Heart left ventricle (tissue), 16 donors: Measurements from ENCODE around the gene GABRB3. TPM values are rescaled to one million over a fixed set of nuclear protein-coding genes. Genes with fewer than 3 reads are reported as not detected.

Source experiments
- ATAC-seq, 4 donors: fragments of 200-7000 bp; cut with Tn5 transposase; one replicate each; pipeline ENCODE4 v1.9.1; 2020 to 2022; ENCODE audit warnings: moderate library complexity in 4 of 4, mild to moderate bottlenecking in 3 of 4, moderate number of reproducible peaks in 1 of 4
- DNase-seq, 5 donors: peaks; one replicate each; pipeline ENCODE4 v3.0.0-alpha.2; 2020
- H3K27ac ChIP-seq, 12 donors: fragments of 200-600 bp; sonication (generic) in 4 of 12; one replicate each; pipeline versions ENCODE4 v1.5.0 to v1.8.0; 2016 to 2022; ENCODE audit warnings: mild to moderate bottlenecking in 2 of 12
- H3K27me3 ChIP-seq, 9 donors: fragments of 200-600 bp; sonication (generic) in 2 of 9; one replicate each; pipeline versions ENCODE4 v1.5.1 to v1.8.0; 2016 to 2022; ENCODE audit warnings: mild to moderate bottlenecking in 3 of 9
- H3K36me3 ChIP-seq, 9 donors: fragments of 200-600 bp; sonication (generic) in 2 of 9; one replicate each; pipeline versions ENCODE4 v1.5.0 to v1.8.0; 2018 to 2022; ENCODE audit warnings: mild to moderate bottlenecking in 2 of 9
- H3K4me1 ChIP-seq, 12 donors: fragments of 200-600 bp; sonication (generic) in 4 of 12; one replicate each; pipeline versions ENCODE4 v1.5.0 to v1.8.0; 2016 to 2022; ENCODE audit warnings: mild to moderate bottlenecking in 3 of 12
- H3K4me3 ChIP-seq, 12 donors: fragments of 200-600 bp; sonication (generic) in 4 of 12; one replicate each; pipeline versions ENCODE4 v1.5.0 to v1.8.0; 2017 to 2022; ENCODE audit warnings: mild to moderate bottlenecking in 9 of 12, moderate library complexity in 4 of 12
- H3K9me3 ChIP-seq, 12 donors: fragments of 200-600 bp; sonication (generic) in 4 of 12; one replicate each; pipeline versions ENCODE4 v1.5.0 to v1.8.0; 2016 to 2022; ENCODE audit warnings: mild to moderate bottlenecking in 1 of 12
- POLR2A ChIP-seq, 2 donors: fragments of 450-650 bp; IDR thresholded peaks; one replicate each; pipeline ENCODE4 v1.6.1; 2017; ENCODE audit warnings: antibody characterized with exemption in 2 of 2, mild to moderate bottlenecking in 2 of 2, moderate library complexity in 2 of 2
- WGBS, 4 donors: extraction: QIAGEN DNeasy Blood & Tissue Kit in 2 of 4; methylation state at CpG; one replicate each; pipeline versions ENCODE4 v1.1.5 to v1.1.7; 2013 to 2018; 5-methylcytosine and 5-hydroxymethylcytosine counted together
- intact Hi-C, 10 donors: fragments of 100-400 bp; cut with DNase I; formaldehyde crosslinking; loops; one replicate each; pipeline versions ENCODE4 v1.11.1 to v1.14.2; 2022
- polyA plus RNA-seq, 2 donors: library from polyadenylated mRNA; stranded (reverse); fragments of 200-250 nt; gene quantifications; one replicate each; pipeline ENCODE4 v1.2.3, GENCODE V29; 2013
- total RNA-seq, 9 donors: library from RNA; depleted of rRNA in 2 of 9; stranded (reverse); fragments of >200 nt in 2 of 9; fragmentation: NEBNext Ultra II Directional in 3 of 9; extraction: Animal tissue kit (Norgen Biotek cat#: 25700) in 3 of 9; gene quantifications; one replicate each; pipeline versions ENCODE4 v1.1.0 to v1.2.4, GENCODE V29; 2016 to 2023
- TF ChIP-seq, protein P1 (sequence below), 12 donors: fragments of 200-600 bp; sonication (generic) in 4 of 12; IDR thresholded peaks; one replicate each; pipeline versions ENCODE4 v1.5.0 to v1.8.0; 2018 to 2022; ENCODE audit warnings: antibody characterized with exemption in 12 of 12, mild to moderate bottlenecking in 5 of 12
- donor health status: ischemic (EF 13 %, LVEDD 7.1; RV severe dilation, severe dysfunction).
- donor health status: healthy with polysubstance abuse.
- donor health status: DM: no; HTN: yes; CAD: no.
- donor health status: DM: no; HTN: no; CAD: no.
- donor health status: ischemic (EF 25% LVEDD 6.9; RV normal size, moderate dysfunction).
- donor health status: ischemic (EF 25% LVEDD 5.7; RV mildly dilated, moderate dysfunction).
- donor health status: healthy.
- donor health status: DM: yes; HTN: yes; CAD: no.
- donor health status: ischemic (EF 35%, LVEDD 5.7; RV mildly dilated, moderate dysfunction).
- donor health status: nonischemic (EF 11% LVEDD 7.7; RV severe dilation, severe dysfunction).
- donor health status: DM: yes; HTN: yes; CAD: no.
- donor health status: PGD.
- donor health status: ischemic (EF 29% LVEDD 5.4; RV normal size, mild dysfunction).
- donor health status: nonischemic (EF 23%, LVEDD 6.1; RV moderate dilation, normal function).

The GABRB3 gene
- total and polyA plus RNA-seq, 11 donors, result 0.42 to 4.4 (median 1.7) TPM

GRCh38 chr15:26623071-26623470 lies 149.8 kb downstream of the GABRB3 start:
- TF ChIP-seq, protein P1, sequence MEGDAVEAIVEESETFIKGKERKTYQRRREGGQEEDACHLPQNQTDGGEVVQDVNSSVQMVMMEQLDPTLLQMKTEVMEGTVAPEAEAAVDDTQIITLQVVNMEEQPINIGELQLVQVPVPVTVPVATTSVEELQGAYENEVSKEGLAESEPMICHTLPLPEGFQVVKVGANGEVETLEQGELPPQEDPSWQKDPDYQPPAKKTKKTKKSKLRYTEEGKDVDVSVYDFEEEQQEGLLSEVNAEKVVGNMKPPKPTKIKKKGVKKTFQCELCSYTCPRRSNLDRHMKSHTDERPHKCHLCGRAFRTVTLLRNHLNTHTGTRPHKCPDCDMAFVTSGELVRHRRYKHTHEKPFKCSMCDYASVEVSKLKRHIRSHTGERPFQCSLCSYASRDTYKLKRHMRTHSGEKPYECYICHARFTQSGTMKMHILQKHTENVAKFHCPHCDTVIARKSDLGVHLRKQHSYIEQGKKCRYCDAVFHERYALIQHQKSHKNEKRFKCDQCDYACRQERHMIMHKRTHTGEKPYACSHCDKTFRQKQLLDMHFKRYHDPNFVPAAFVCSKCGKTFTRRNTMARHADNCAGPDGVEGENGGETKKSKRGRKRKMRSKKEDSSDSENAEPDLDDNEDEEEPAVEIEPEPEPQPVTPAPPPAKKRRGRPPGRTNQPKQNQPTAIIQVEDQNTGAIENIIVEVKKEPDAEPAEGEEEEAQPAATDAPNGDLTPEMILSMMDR (IDR thresholded peaks at IDR 0.05), result no peak
- no peak for TF ChIP-seq POLR2A (IDR thresholded peaks at IDR 0.05)
- WGBS, 4 donors, result 77 to 88% (median 85%) methylated on average over 9 of the region's 9 CpGs
- H3K36me3 ChIP-seq, result no peaks in the 10 kb centered on the region
- intact Hi-C loops, result no loop called here
- H3K4me3 ChIP-seq, result no peak overlapping the region
- ATAC-seq (no peak), DNase-seq (no peak)
- peaks cover 0 to 14% (median 0%) of the 10 kb centered on the region in 12 donors for H3K9me3 ChIP-seq
- H3K27ac ChIP-seq, result no peak overlapping the region
- H3K27me3 ChIP-seq, result no peaks in the 10 kb centered on the region
- H3K4me1 ChIP-seq, result no peaks in the 10 kb centered on the region

DNA sequence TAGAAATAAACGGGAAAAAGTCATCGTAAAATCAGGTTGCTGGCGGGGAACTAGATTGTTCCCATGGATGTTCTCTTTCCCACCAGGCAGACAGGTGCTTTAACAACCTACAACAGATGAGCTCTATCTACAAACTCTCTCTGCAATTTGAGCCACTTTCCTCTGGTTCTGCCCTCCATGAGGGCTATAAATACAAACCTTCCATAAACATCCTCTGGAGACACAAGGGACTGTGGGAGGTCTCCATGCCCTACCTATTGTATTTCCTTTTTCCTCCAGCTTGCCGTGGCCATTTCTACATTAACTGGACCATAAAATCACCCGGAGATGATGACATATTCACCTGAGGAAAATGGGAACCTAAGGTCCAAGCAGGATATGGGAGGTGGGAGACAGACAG lies 151.1 kb downstream of the GABRB3 start:
- Histone ChIP-seq H3K4me1 (no peaks in the 10 kb centered on the region), H3K27ac (no peak overlapping the region), H3K4me3 (no peak overlapping the region), H3K9me3 (peaks cover 0 to 5% (median 0%) of the 10 kb centered on the region in 12 donors), H3K36me3 (no peaks in the 10 kb centered on the region), H3K27me3 (no peaks in the 10 kb centered on the region)
- 71 to 81% (median 75%) methylated on average over 5 of the region's 5 CpGs for WGBS, 4 donors
- TF ChIP-seq, protein P1 (IDR thresholded peaks at IDR 0.05), result no peak
- no peak for TF ChIP-seq POLR2A (IDR thresholded peaks at IDR 0.05)
- no peak for ATAC-seq
- intact Hi-C loops, result no loop called here
- DNase-seq, result no peak

DNA sequence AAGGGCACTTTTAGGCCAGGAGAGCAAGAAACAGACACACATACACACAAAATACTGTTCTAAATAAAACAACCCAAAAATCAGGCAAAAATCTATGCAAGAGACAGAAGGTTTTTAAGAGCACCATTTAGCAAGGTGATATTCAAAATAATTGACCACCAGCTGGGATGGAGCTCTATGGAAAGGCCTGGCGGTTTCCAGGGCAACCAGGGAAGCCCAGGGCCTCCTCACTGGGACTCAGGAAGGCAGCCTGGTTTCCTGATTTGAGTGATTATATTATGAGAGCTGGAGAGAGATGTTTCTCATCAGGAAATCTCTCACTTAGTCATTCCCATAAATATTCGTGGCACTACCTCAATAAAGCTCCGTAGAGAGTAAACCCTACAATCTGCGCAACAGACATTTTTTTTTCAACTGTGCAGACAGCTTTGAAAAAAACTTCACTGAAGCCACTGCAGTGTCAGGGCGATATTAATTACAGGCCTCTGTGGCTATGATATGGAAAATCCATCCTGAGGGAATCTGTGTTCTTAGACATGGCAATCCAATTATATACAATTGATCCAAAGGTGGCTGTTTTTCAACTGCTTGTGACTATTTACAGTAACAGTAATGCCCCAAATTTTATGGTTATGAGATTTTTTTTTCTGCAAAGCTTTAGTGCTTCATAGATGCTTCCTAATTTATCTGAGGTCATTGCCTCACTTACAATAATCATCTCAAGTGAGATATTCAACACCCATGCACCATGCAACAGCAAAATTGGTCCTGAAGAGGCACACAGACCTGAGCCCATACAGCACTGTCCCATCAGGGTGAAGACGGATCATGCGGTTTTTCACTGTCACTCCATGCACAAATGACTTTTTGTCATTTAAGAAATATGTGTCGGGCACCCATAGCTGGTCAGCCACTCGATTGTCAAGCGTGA lies 152.1 kb downstream of the GABRB3 start:
- intact Hi-C loops, result no loop called here
- Histone ChIP-seq H3K27ac (no peak overlapping the region), H3K4me3 (no peak overlapping the region), H3K4me1 (no peaks in the 10 kb centered on the region), H3K9me3 (peaks cover 0 to 3% (median 0%) of the 10 kb centered on the region in 12 donors), H3K27me3 (no peaks in the 10 kb centered on the region), H3K36me3 (no peaks in the 10 kb centered on the region)
- no peak for TF ChIP-seq POLR2A (IDR thresholded peaks at IDR 0.05)
- TF ChIP-seq, protein P1 (IDR thresholded peaks at IDR 0.05), result no peak
- ATAC-seq (no peak), DNase-seq (no peak)
- WGBS, 4 donors, result 75 to 80% (median 79%) methylated on average over 10 of the region's 10 CpGs

GRCh38 chr15:26615927-26616302 lies 157.0 kb downstream of the GABRB3 start:
- Histone ChIP-seq H3K4me1 (no peaks in the 10 kb centered on the region), H3K36me3 (no peaks in the 10 kb centered on the region), H3K4me3 (no peak overlapping the region), H3K27me3 (no peaks in the 10 kb centered on the region), H3K9me3 (peaks cover 0 to 3% (median 0%) of the 10 kb centered on the region in 12 donors), H3K27ac (no peak overlapping the region)
- ATAC-seq (no peak), DNase-seq (no peak)
- intact Hi-C loops, result loop anchor here in 1 of 10 donors (10.0 kb wide), 1 partner anchor 59 kb away; no protein-coding TSS in a partner anchor
- WGBS, 4 donors, result 74 to 81% (median 79%) methylated on average over 3 of the region's 3 CpGs
- TF ChIP-seq POLR2A (IDR thresholded peaks at IDR 0.05), result no peak
- TF ChIP-seq, protein P1 (IDR thresholded peaks at IDR 0.05), result no peak
